IMR-90 (cell line): Measurements from ENCODE around the gene TRIO. TPM values are rescaled to one million over a fixed set of nuclear protein-coding genes. Genes with fewer than 3 reads are reported as not detected.
A peak's percentile ranks its signal among the peaks of the same experiment; 100 is the strongest.

Experiments used
- ATAC-seq: fragments of 200-7000 bp; cut with Tn5 transposase; 2 replicates; pipeline ENCODE4 v1.9.1; 2020; ENCODE audit warnings: low read depth, mild to moderate bottlenecking, moderate library complexity
- BruUV-seq: library from RNA; stranded (reverse); fragments of 400-500 nt; replicated peaks from 2 replicates; lab custom pipeline; 2021; lab: Mats Ljungman, UMichigan
- CTCF ChIA-PET: fragments of 300-600 bp; formaldehyde crosslinking; extraction: SDS; loops from one replicate; lab custom pipeline; 2021; ENCODE audit warnings: antibody characterized with exemption; lab: Yijun Ruan, JAX
- POLR2A ChIA-PET: fragments of 300-600 bp; sonication (Branson Sonifier 250); formaldehyde crosslinking; loops from one replicate; lab custom pipeline; 2022; ENCODE audit warnings: antibody characterized with exemption; ENCODE audit not compliant: unreplicated experiment; lab: Charles Lee
- DNase-seq: peaks from one replicate; pipeline ENCODE4 v3.0.0; 2013
- H2AFZ ChIP-seq: replicated peaks from 2 replicates; pipeline ENCODE3; 2013; ENCODE audit warnings: low read length, mild to moderate bottlenecking; ENCODE audit not compliant: poor library complexity
- H2AK5ac ChIP-seq: 2 replicates; pipeline ENCODE4 v1.6.1; 2013; ENCODE audit warnings: low read depth, low read length, inconsistent platforms
- H2AK9ac ChIP-seq: replicated peaks from 2 replicates; pipeline ENCODE3; 2013; ENCODE audit warnings: mild to moderate bottlenecking, low read depth, low read length, moderate library complexity; ENCODE audit not compliant: poor library complexity
- H2BK120ac ChIP-seq: 2 replicates; pipeline ENCODE4 v1.6.1; 2013; ENCODE audit warnings: low read depth, low read length, inconsistent platforms
- H2BK15ac ChIP-seq: 3 replicates; pipeline ENCODE4 v1.6.1; 2013; ENCODE audit warnings: low read depth, low read length, inconsistent platforms
- H2BK20ac ChIP-seq: 2 replicates; pipeline ENCODE4 v1.6.1; 2013; ENCODE audit warnings: low read depth, mild to moderate bottlenecking, inconsistent platforms, low read length, moderate library complexity
- H2BK5ac ChIP-seq: 2 replicates; pipeline ENCODE4 v1.6.1; 2013; ENCODE audit warnings: mild to moderate bottlenecking, low read depth, low read length, inconsistent platforms; ENCODE audit not compliant: poor library complexity, severe bottlenecking
- H3K14ac ChIP-seq: replicated peaks from 2 replicates; pipeline ENCODE4 v1.6.1; 2013; ENCODE audit warnings: low read depth, low read length, inconsistent platforms
- H3K18ac ChIP-seq: 2 replicates; pipeline ENCODE4 v1.6.1; 2013; ENCODE audit warnings: low read depth, low read length, control low read depth
- H3K23ac ChIP-seq: 2 replicates; pipeline ENCODE4 v1.6.1; 2013; ENCODE audit warnings: low read depth, low read length, inconsistent platforms
- H3K27ac ChIP-seq: 2 replicates; pipeline ENCODE4 v1.5.1; 2013; ENCODE audit warnings: mild to moderate bottlenecking, control low read depth, low read length; ENCODE audit not compliant: insufficient read depth
- H3K27me3 ChIP-seq: 2 replicates; pipeline ENCODE4 v1.6.1; 2013; ENCODE audit warnings: low read length; ENCODE audit not compliant: control insufficient read depth, insufficient read depth
- H3K36me3 ChIP-seq: 2 replicates; pipeline ENCODE4 v1.6.1; 2013; ENCODE audit warnings: low read length, mixed read lengths; ENCODE audit not compliant: control insufficient read depth, insufficient read depth
- H3K4ac ChIP-seq: 2 replicates; pipeline ENCODE4 v1.6.1; 2013; ENCODE audit warnings: low read depth, low read length, inconsistent platforms
- H3K4me1 ChIP-seq: 2 replicates; pipeline ENCODE4 v1.6.1; 2013; ENCODE audit warnings: low read length, mixed read lengths; ENCODE audit not compliant: control insufficient read depth, insufficient read depth
- H3K4me2 ChIP-seq: 2 replicates; pipeline ENCODE4 v1.6.1; 2013; ENCODE audit warnings: low read depth, mild to moderate bottlenecking, control low read depth, low read length, moderate library complexity
- H3K4me3 ChIP-seq: 2 replicates; pipeline ENCODE4 v1.5.1; 2013; ENCODE audit warnings: low read depth, mild to moderate bottlenecking, control low read depth, low read length, moderate library complexity; ENCODE audit not compliant: insufficient read depth
- H3K56ac ChIP-seq: 2 replicates; pipeline ENCODE4 v1.6.1; 2013; ENCODE audit warnings: low read length, inconsistent platforms; ENCODE audit not compliant: insufficient read depth; ENCODE audit errors: extremely low read depth
- H3K79me1 ChIP-seq, 2 experiments: 2 replicates each; pipeline ENCODE4 v1.6.1; 2013; ENCODE audit warnings: low read length in 2 of 2, inconsistent platforms in 1 of 2, low read depth in 1 of 2
- H3K9ac ChIP-seq: 2 replicates; pipeline ENCODE4 v1.6.1; 2013; ENCODE audit warnings: low read depth, low read length, control low read depth
- H3K9me1 ChIP-seq: 2 replicates; pipeline ENCODE4 v1.6.1; 2013; ENCODE audit warnings: low read length, inconsistent platforms; ENCODE audit not compliant: insufficient read depth
- H3K9me3 ChIP-seq: 2 replicates; pipeline ENCODE4 v1.6.1; 2013; ENCODE audit warnings: low read length; ENCODE audit not compliant: control insufficient read depth, insufficient read depth
- H4K20me1 ChIP-seq: 2 replicates; pipeline ENCODE4 v1.6.1; 2013; ENCODE audit warnings: low read length, inconsistent platforms; ENCODE audit not compliant: insufficient read depth
- H4K5ac ChIP-seq: 2 replicates; pipeline ENCODE4 v1.6.1; 2013; ENCODE audit warnings: mild to moderate bottlenecking, low read depth, low read length, control low read depth
- H4K8ac ChIP-seq, 2 experiments: 2 replicates each; pipeline ENCODE4 v1.6.1; 2013; ENCODE audit warnings: low read depth in 2 of 2, low read length in 2 of 2, control low read depth in 1 of 2, inconsistent platforms in 1 of 2
- H4K91ac ChIP-seq: 2 replicates; pipeline ENCODE4 v1.6.1; 2013; ENCODE audit warnings: low read depth, low read length, inconsistent platforms; ENCODE audit not compliant: insufficient read depth
- BHLHE40 ChIP-seq: fragments of 150-350 bp; IDR thresholded peaks from 2 replicates; pipeline ENCODE4 v1.6.1; 2016; ENCODE audit warnings: mild to moderate bottlenecking, low read depth, low read length
- CEBPB ChIP-seq: IDR thresholded peaks from 2 replicates; pipeline ENCODE4 v1.6.1; 2012; ENCODE audit warnings: low read depth, low read length, improper control_type of control experiment
- CHD1 ChIP-seq: IDR thresholded peaks from 2 replicates; pipeline ENCODE4 v1.6.1; 2012; ENCODE audit warnings: low read depth, low read length, improper control_type of control experiment
- FOS ChIP-seq: fragments of 150-350 bp; IDR thresholded peaks from 2 replicates; pipeline ENCODE4 v1.6.1; 2016; ENCODE audit warnings: low read depth, low read length
- MAFK ChIP-seq: IDR thresholded peaks from 2 replicates; pipeline ENCODE4 v1.6.1; 2012; ENCODE audit warnings: low read depth, low read length, improper control_type of control experiment
- MAZ ChIP-seq: IDR thresholded peaks from 2 replicates; pipeline ENCODE4 v1.6.1; 2012; ENCODE audit warnings: low read depth, mild to moderate bottlenecking, low read length, improper control_type of control experiment, moderate library complexity, borderline replicate concordance
- MXI1 ChIP-seq: IDR thresholded peaks from 2 replicates; pipeline ENCODE4 v1.6.1; 2012; ENCODE audit warnings: low read depth, mild to moderate bottlenecking, low read length, moderate library complexity, borderline replicate concordance
- NFE2L2 ChIP-seq: fragments of 150-350 bp; IDR thresholded peaks from 2 replicates; pipeline ENCODE4 v1.6.1; 2016; ENCODE audit warnings: low read depth, mild to moderate bottlenecking, low read length
- POLR2A ChIP-seq: IDR thresholded peaks from 2 replicates; pipeline ENCODE4 v1.6.1; 2012; ENCODE audit warnings: mild to moderate bottlenecking, low read depth, low read length
- RAD21 ChIP-seq: IDR thresholded peaks from 2 replicates; pipeline ENCODE4 v1.6.1; 2012; ENCODE audit warnings: low read length, improper control_type of control experiment
- RCOR1 ChIP-seq: IDR thresholded peaks from 2 replicates; pipeline ENCODE4 v1.6.1; 2012; ENCODE audit warnings: mild to moderate bottlenecking, low read length, improper control_type of control experiment; ENCODE audit not compliant: insufficient replicate concordance
- RFX5 ChIP-seq: IDR thresholded peaks from 2 replicates; pipeline ENCODE4 v1.8.0; 2012; ENCODE audit warnings: low read depth, mild to moderate bottlenecking, low read length, moderate library complexity
- SMC3 ChIP-seq: fragments of 150-350 bp; IDR thresholded peaks from 2 replicates; pipeline ENCODE4 v1.6.1; 2016; ENCODE audit warnings: low read depth, mild to moderate bottlenecking, antibody characterized with exemption, low read length, moderate library complexity
- WGBS, 2 experiments: methylation state at CpG; one replicate each; pipeline versions ENCODE4 v1.1.5 to v1.1.7; 2013; ENCODE audit warnings: missing lambda C conversion rate in 2 of 2; ENCODE audit not compliant: insufficient read length in 1 of 2; ENCODE audit errors: extremely low coverage in 2 of 2; 5-methylcytosine and 5-hydroxymethylcytosine counted together
- dilution Hi-C: fragments of 300-500 bp; cut with HindIII; formaldehyde crosslinking; loops from one replicate; pipeline ENCODE4 v1.14.3; 2018; ENCODE audit warnings: low sequenced_read_pairs; ENCODE audit not compliant: unreplicated experiment
- in situ Hi-C: fragments of 300-500 bp; cut with MboI; formaldehyde crosslinking; loops from 3 replicates; pipeline ENCODE4 v1.14.3; 2019; ENCODE audit warnings: low sequenced_read_pairs, inconsistent platforms, mixed read lengths
- intact Hi-C: fragments of 100-400 bp; cut with micrococcal nuclease; formaldehyde crosslinking; loops from 2 replicates; pipeline ENCODE4 v1.10.0; 2022
- polyA plus RNA-seq, 3 experiments: library from polyadenylated mRNA; depleted of rRNA; stranded (reverse); fragments of >200 nt; gene quantifications; 2 replicates each; pipeline ENCODE4 v1.2.3, GENCODE V29; 2012; ENCODE audit warnings: low replicate concordance in 1 of 3
- total RNA-seq: library from RNA; depleted of rRNA; stranded (reverse); fragments of >200 nt; gene quantifications from 2 replicates; pipeline ENCODE4 v1.2.3, GENCODE V29; 2012
- TF ChIP-seq, protein P1 (sequence below): fragments of 150-350 bp; IDR thresholded peaks from 2 replicates; pipeline ENCODE4 v1.6.1; 2016; ENCODE audit warnings: low read depth, mild to moderate bottlenecking, low read length, moderate library complexity, borderline replicate concordance
- TF ChIP-seq, protein P2 (sequence below): conservative IDR thresholded peaks from 2 replicates; pipeline ENCODE4 v1.5.1; 2012; ENCODE audit warnings: mild to moderate bottlenecking, low read depth, low read length, improper control_type of control experiment
- TF ChIP-seq, protein P3 (sequence below): fragments of 150-350 bp; IDR thresholded peaks from 2 replicates; pipeline ENCODE4 v1.6.1; 2017; ENCODE audit warnings: mild to moderate bottlenecking, antibody characterized with exemption, low read length, low read depth

The TRIO gene
- total and polyA plus RNA-seq, 2 of the 4 experiments (the other 2 are of a cell fraction): 206 to 522 TPM

DNA sequence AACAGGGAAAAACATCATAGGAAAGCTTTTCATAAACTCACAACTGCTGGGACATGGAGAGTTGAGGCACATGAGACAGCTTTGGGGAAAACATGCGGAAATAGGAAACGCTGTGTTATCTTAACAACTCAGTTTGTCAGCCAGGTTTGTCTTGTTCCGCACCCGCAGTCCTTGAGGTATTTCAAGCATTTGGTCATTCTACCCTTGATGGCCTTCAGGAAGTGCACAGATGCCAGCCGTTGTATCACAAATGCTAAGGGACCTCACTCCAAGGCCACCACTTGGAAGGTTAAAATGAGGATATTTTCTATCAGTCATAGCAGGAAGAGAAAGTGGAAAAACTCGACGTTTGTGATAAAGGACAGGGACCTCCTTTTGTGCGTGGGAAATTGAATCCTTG is 83.8 kb downstream of the TRIO start:
- peak overlapping the region; percentile 22 for H2BK5ac ChIP-seq
- no peak overlapping the region for H2AFZ ChIP-seq
- H2AK5ac ChIP-seq: no peak overlapping the region
- H3K4me2 ChIP-seq: no peak overlapping the region; the same call in 1 of the 2 replicates
- no peak overlapping the region for H3K56ac ChIP-seq
- intact Hi-C loops (no loop called here), in situ Hi-C loops (no loop called here), dilution Hi-C loops (no loop called here)
- H3K79me1 ChIP-seq: peaks cover 0 to 57% of the 10 kb centered on the region in 2 experiments; a peak in 2 of 4 replicates
- peak overlapping the region in 1 of 2 experiments; percentile 37; a peak in 1 of 4 replicates for H4K8ac ChIP-seq
- no peak overlapping the region for H2BK15ac ChIP-seq
- no peak overlapping the region for H2BK20ac ChIP-seq
- DNase-seq: no peak
- no peak overlapping the region for H2BK120ac ChIP-seq
- ChIA-PET CTCF (no interaction called here), POLR2A (no interaction called here)
- H3K4ac ChIP-seq: no peak overlapping the region
- no peak for TF ChIP-seq MAZ
- TF ChIP-seq, protein P1, sequence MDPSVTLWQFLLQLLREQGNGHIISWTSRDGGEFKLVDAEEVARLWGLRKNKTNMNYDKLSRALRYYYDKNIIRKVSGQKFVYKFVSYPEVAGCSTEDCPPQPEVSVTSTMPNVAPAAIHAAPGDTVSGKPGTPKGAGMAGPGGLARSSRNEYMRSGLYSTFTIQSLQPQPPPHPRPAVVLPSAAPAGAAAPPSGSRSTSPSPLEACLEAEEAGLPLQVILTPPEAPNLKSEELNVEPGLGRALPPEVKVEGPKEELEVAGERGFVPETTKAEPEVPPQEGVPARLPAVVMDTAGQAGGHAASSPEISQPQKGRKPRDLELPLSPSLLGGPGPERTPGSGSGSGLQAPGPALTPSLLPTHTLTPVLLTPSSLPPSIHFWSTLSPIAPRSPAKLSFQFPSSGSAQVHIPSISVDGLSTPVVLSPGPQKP: no peak
- TF ChIP-seq FOS: no peak
- TF ChIP-seq SMC3: no peak
- TF ChIP-seq MXI1: no peak
- TF ChIP-seq, protein P2, sequence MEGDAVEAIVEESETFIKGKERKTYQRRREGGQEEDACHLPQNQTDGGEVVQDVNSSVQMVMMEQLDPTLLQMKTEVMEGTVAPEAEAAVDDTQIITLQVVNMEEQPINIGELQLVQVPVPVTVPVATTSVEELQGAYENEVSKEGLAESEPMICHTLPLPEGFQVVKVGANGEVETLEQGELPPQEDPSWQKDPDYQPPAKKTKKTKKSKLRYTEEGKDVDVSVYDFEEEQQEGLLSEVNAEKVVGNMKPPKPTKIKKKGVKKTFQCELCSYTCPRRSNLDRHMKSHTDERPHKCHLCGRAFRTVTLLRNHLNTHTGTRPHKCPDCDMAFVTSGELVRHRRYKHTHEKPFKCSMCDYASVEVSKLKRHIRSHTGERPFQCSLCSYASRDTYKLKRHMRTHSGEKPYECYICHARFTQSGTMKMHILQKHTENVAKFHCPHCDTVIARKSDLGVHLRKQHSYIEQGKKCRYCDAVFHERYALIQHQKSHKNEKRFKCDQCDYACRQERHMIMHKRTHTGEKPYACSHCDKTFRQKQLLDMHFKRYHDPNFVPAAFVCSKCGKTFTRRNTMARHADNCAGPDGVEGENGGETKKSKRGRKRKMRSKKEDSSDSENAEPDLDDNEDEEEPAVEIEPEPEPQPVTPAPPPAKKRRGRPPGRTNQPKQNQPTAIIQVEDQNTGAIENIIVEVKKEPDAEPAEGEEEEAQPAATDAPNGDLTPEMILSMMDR: no peak
- TF ChIP-seq MAFK: no peak
- no peak for TF ChIP-seq BHLHE40
- no peak for TF ChIP-seq POLR2A
- no peak for TF ChIP-seq RCOR1
- no peak for TF ChIP-seq CHD1
- TF ChIP-seq RFX5: no peak
- TF ChIP-seq NFE2L2: no peak
- no peak for TF ChIP-seq CEBPB
- TF ChIP-seq RAD21: no peak
- TF ChIP-seq, protein P3, sequence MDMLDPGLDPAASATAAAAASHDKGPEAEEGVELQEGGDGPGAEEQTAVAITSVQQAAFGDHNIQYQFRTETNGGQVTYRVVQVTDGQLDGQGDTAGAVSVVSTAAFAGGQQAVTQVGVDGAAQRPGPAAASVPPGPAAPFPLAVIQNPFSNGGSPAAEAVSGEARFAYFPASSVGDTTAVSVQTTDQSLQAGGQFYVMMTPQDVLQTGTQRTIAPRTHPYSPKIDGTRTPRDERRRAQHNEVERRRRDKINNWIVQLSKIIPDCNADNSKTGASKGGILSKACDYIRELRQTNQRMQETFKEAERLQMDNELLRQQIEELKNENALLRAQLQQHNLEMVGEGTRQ: no peak
- peak overlapping the region; percentile 52 for H3K14ac ChIP-seq
- peaks cover 42% of the 10 kb centered on the region for H3K4me1 ChIP-seq
- H4K20me1 ChIP-seq: peaks cover 97% of the 10 kb centered on the region
- no peak overlapping the region for H3K9ac ChIP-seq
- H3K9me3 ChIP-seq: no peaks in the 10 kb centered on the region
- no peak overlapping the region for H4K91ac ChIP-seq
- no peak overlapping the region for H3K18ac ChIP-seq
- H3K27me3 ChIP-seq: no peaks in the 10 kb centered on the region
- H3K23ac ChIP-seq: peak overlapping the region; percentile 78
- ATAC-seq: no peak
- peaks cover 41% of the 10 kb centered on the region for H3K9me1 ChIP-seq
- H3K4me3 ChIP-seq: no peak overlapping the region
- WGBS, 2 experiments: 94% methylated on average over 3 of the region's 8 CpGs; no CpG with 5 or more reads in 1 of the 2 experiments
- H3K36me3 ChIP-seq: peaks cover 32% of the 10 kb centered on the region
- BruUV-seq: no TSS peak
- no peak overlapping the region for H2AK9ac ChIP-seq
- no peak overlapping the region for H3K27ac ChIP-seq
- no peak overlapping the region for H4K5ac ChIP-seq
